Gastrocnemius medialis (tissue), 4 donors: Measurements from ENCODE around the gene KRTAP4-7.

Experiments
- POLR2A ChIP-seq, 2 donors: fragments of 450-650 bp; IDR thresholded peaks; one replicate each; pipeline ENCODE4 v1.6.1; 2017; ENCODE audit warnings: antibody characterized with exemption in 2 of 2, mild to moderate bottlenecking in 2 of 2, moderate library complexity in 2 of 2
- TF ChIP-seq, protein P1 (sequence below), 5 experiments: fragments of 450-650 bp in 3 of 5; fragments of 200-600 bp in 2 of 5; sonication (generic) in 2 of 5; IDR thresholded peaks in 4 of 5; conservative IDR thresholded peaks in 1 of 5; 1 replicate in 4 of 5; 2 replicates in 1 of 5; pipeline ENCODE4 v1.5.1; 2016 to 2019; ENCODE audit warnings: antibody characterized with exemption in 5 of 5, mild to moderate bottlenecking in 3 of 5, moderate library complexity in 3 of 5

DNA sequence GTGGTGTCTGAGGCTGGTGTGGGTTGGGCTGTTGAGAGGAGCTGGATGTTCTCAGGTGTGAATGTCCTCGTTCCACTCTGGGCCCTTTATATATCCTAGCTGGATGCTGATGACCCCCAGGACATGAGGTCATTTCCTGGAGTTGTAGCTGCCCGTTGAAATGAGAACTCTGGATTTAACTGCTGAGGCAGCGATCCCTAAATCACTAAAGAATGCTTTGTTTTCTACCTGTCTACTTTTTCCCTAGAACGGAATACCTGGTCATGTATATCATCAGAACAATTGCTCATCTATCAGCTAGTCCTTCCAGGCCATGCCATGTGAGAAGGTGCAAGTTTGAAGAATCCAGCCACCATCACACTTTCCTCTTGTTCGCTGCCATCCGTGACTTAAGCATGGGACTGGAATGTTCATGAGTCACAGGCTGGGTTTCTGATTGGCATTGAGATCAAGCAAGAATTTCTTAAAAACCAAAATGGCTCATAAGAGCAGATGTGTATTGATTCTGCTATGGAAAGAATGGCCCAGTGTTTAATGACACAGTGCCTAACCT, 23.8 kb upstream of the KRTAP4-7 start, which contains the start of gene KRTAP2-3:
- TF ChIP-seq, protein P1, sequence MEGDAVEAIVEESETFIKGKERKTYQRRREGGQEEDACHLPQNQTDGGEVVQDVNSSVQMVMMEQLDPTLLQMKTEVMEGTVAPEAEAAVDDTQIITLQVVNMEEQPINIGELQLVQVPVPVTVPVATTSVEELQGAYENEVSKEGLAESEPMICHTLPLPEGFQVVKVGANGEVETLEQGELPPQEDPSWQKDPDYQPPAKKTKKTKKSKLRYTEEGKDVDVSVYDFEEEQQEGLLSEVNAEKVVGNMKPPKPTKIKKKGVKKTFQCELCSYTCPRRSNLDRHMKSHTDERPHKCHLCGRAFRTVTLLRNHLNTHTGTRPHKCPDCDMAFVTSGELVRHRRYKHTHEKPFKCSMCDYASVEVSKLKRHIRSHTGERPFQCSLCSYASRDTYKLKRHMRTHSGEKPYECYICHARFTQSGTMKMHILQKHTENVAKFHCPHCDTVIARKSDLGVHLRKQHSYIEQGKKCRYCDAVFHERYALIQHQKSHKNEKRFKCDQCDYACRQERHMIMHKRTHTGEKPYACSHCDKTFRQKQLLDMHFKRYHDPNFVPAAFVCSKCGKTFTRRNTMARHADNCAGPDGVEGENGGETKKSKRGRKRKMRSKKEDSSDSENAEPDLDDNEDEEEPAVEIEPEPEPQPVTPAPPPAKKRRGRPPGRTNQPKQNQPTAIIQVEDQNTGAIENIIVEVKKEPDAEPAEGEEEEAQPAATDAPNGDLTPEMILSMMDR (IDR thresholded peaks at IDR 0.05 in 4 of 5, conservative IDR thresholded peaks at IDR 0.05 in 1 of 5) = no peak
- TF ChIP-seq POLR2A (IDR thresholded peaks at IDR 0.05) = no peak
